Astrocyte of the spinal cord (primary cell): ENCODE data around the gene TBCEL.
"Not testable (repeated sequence)": the region's sequence is repeated elsewhere in the genome, so short reads cannot be mapped to it uniquely, and the experiment has no call there.

Source experiments
- DNase-seq: peaks from one replicate; pipeline ENCODE4 v3.0.0; 2011; ENCODE audit warnings: low read depth, low spot score
- H3K4me3 ChIP-seq: 2 replicates; pipeline ENCODE4 v1.5.1; 2011; ENCODE audit warnings: low read depth, mild to moderate bottlenecking, low read length, moderate library complexity
- in situ Hi-C: cut with HindIII; loops from 2 replicates; pipeline ENCODE4 v1.10.0; 2017; ENCODE audit warnings: low sequenced_read_pairs
- TF ChIP-seq, protein P1 (sequence below): IDR thresholded peaks from 2 replicates; pipeline ENCODE4 v1.5.1; 2012; ENCODE audit warnings: low read depth, mild to moderate bottlenecking, low read length, inconsistent platforms

The TBCEL gene

DNA sequence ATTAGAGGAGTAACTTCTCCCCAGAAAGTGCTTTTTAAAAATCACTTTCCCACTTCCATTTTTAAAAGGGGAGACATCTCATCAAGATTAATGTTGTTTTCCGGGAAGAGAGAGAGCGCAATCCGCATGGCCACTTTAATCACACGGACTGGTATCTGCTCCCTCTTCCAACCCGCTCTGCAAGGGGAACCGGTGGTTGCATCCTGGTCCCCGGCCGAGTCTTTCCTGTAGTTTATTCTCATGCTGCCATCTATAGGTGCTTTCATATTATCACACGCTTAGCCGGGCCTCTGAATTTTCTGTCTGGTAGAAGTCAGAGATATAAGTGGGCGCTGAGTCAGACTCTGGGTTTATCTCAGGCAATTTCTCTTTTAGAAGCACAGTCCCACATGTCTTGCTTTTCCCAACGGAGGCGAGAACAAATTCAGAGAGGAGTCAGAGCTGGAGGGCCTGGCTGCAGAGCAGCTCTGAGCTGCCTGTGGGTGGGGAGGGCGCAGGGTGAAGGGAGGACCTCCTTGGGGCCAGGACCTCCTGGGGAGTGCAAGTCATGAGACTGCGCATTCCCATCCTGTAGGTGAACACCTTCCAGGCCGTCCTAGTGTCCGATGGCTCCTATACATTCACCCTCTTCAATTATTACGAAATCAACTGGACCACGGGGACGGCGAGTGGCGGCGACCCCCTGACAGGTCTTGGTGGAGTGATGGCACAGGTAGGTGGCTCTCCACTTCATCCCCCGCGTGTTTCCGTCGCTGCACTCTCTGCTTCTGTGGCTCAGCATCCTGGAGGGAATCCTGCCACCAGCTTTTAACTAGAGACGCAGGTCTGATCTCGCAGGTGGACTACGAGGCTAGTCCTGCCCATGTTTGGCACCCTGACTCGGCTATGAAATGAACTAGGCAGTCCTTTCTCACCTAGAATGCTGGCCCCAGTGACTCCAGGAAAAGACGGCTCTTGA, 88.9 kb downstream of the TBCEL start:
- H3K4me3 ChIP-seq: no peak overlapping the region
- peak; percentile 68 for DNase-seq
- in situ Hi-C loops: no loop called here
- TF ChIP-seq, protein P1, sequence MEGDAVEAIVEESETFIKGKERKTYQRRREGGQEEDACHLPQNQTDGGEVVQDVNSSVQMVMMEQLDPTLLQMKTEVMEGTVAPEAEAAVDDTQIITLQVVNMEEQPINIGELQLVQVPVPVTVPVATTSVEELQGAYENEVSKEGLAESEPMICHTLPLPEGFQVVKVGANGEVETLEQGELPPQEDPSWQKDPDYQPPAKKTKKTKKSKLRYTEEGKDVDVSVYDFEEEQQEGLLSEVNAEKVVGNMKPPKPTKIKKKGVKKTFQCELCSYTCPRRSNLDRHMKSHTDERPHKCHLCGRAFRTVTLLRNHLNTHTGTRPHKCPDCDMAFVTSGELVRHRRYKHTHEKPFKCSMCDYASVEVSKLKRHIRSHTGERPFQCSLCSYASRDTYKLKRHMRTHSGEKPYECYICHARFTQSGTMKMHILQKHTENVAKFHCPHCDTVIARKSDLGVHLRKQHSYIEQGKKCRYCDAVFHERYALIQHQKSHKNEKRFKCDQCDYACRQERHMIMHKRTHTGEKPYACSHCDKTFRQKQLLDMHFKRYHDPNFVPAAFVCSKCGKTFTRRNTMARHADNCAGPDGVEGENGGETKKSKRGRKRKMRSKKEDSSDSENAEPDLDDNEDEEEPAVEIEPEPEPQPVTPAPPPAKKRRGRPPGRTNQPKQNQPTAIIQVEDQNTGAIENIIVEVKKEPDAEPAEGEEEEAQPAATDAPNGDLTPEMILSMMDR: peak; percentile 60

DNA sequence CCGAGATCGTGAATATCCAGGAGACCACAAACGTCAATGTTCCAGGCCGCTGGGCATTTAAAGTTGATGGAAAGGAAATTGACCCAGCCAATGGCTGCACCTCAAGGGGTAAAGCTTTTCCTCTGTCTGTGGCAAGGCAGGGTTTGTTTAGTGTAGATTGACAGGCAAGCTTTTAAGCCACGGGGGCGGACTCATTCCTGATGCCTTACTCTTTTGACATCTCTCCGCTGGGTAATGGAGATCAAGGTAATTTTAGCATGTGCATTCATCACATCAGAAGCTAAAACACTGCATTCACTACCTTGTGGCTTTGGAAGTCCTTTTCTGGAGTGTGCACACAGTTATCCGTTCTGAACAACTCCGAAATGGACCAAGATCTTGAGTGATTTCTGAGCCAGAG, 89.7 kb downstream of the TBCEL start:
- DNase-seq: no peak
- TF ChIP-seq, protein P1: no peak
- no peak overlapping the region for H3K4me3 ChIP-seq
- in situ Hi-C loops: no loop called here

DNA sequence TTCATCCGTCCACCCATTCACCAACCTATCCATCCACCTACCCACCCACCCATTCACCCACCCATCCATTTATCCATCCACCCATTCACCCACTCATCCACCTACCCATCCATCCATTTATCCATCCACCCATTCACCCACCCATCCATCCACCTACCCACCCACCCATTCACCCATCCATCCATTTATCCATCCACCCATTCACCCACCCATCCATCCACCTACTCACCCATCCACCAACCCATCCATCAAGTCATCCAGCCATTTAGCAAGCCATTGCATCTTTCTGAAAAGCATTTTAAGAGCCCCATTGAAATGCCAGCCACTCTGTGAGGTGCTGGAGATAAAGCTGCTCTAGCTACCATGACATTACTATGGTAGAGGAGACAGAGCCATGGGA, 91.1 kb downstream of the TBCEL start:
- in situ Hi-C loops, DNase-seq, H3K4me3 ChIP-seq: not testable (repeated sequence)

DNA sequence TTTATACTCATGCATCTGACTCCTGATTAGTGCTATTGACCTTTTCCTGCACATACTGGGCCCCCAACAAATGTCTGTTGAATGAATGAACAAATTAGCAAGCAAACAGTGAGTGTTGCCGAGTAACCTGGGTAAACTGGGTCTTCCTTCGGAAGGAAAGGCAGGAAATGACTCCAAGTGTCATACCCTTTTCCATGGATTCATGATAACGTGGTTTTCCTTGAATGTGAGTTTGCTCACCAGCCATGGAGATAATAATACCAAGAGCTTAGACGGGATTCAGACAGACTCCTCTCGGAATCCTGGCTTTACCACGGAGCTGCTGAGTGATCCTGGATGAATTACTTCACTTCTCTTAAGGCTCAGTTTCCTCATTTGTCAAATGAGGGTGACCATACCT, 93.9 kb downstream of the TBCEL start:
- TF ChIP-seq, protein P1: no peak
- in situ Hi-C loops: no loop called here
- H3K4me3 ChIP-seq: no peak overlapping the region
- DNase-seq: no peak

DNA sequence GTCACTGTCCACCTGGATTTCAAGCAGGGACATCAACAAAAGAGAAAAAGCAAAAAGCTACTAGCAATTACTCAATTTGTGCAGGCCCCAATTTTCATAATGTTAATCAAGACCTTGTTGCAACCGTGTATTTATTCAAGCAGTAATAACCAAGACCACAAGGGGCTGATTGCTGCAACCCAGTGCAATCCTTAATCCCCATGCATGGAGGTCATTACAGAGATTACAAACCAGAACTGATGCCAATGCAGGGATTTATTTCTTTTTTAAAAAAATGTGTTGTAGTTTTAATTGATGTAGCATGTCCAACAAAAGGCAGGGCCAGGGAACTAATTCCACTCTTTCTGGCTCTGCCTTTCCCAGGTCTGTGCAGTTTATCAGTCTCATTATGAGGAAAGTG, 95.5 kb downstream of the TBCEL start:
- no peak for DNase-seq
- H3K4me3 ChIP-seq: no peak overlapping the region
- in situ Hi-C loops: no loop called here
- TF ChIP-seq, protein P1: no peak

DNA sequence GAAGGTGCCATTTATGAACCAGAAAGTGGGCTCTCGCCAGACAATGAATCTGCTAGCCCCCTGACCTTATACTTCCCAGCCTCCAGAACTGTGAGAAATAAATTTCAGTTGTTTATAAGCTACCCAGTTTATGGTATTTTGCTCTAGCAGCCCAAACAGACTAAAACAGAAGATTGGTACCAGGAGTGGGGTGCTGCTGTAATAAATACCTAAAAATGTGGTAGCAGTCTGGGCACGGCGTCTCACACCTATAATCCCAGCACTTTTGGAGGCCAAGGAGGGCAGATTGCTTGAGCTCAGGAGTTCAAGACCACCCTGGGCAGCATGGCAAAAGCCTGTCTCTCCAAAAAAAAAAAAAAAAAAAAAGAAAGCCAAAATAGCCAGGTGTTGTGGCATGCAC, 98.4 kb downstream of the TBCEL start:
- no peak for DNase-seq
- TF ChIP-seq, protein P1: no peak
- no peak overlapping the region for H3K4me3 ChIP-seq
- in situ Hi-C loops: no loop called here

DNA sequence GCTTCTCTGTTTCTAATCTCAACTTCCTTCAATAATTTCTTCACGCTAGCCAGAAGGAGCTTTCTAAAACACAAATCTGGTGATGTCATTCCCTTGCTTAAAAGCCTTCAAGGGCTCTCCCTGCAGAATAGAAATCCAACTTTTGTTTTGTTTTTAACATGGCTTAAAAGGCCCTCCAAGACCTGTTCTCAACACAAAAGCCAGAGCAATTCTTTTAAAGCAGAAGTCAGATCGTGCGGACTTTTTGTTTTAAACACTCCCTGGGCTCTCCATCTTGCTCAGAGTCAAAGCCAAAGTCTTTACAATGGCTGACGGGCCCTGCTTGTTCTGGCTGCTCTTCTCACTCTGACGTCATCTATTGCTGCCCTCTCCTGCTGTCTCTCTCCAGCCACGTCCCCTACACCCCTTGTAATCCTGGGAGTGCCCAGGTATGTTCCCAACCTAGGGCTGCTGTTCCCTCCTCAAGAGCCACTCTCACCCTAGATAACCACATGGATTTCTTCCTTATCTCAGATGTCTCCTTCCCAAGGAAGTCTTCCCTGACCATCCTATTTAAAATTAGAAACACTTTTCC, 99.7 kb downstream of the TBCEL start:
- TF ChIP-seq, protein P1: no peak
- DNase-seq: no peak
- in situ Hi-C loops: no loop called here
- no peak overlapping the region for H3K4me3 ChIP-seq
